Loucy (cell line): ENCODE data around the gene SIGLEC15.

Experiments
- CTCF ChIP-seq: fragments of 200-600 bp; sonication (generic); conservative IDR thresholded peaks from 2 replicates; pipeline ENCODE4 v1.5.1; 2014; ENCODE audit warnings: mild to moderate bottlenecking, antibody characterized with exemption, low read length
- EZH2phosphoT487 ChIP-seq: fragments of 200-600 bp; IDR thresholded peaks from 2 replicates; pipeline ENCODE4 v1.6.1; 2018; ENCODE audit warnings: antibody characterized with exemption, mild to moderate bottlenecking, moderate library complexity, borderline replicate concordance

- TF ChIP-seq CTCF, result no peak
- TF ChIP-seq EZH2phosphoT487, result no peak
Measured at GRCh38 chr18:45830917-45831316, 5.4 kb downstream of the SIGLEC15 start.
